Erythroblast (primary cell): ENCODE results near the gene ZBTB7C.

Experiments
- GATA1 ChIP-seq: IDR thresholded peaks from 2 replicates; pipeline ENCODE4 v1.6.1; 2011; ENCODE audit warnings: low read depth, mild to moderate bottlenecking, control low read depth, low read length, moderate library complexity
- POLR2A ChIP-seq: IDR thresholded peaks from 2 replicates; pipeline ENCODE4 v1.6.1; 2011; ENCODE audit warnings: mild to moderate bottlenecking, low read length

DNA sequence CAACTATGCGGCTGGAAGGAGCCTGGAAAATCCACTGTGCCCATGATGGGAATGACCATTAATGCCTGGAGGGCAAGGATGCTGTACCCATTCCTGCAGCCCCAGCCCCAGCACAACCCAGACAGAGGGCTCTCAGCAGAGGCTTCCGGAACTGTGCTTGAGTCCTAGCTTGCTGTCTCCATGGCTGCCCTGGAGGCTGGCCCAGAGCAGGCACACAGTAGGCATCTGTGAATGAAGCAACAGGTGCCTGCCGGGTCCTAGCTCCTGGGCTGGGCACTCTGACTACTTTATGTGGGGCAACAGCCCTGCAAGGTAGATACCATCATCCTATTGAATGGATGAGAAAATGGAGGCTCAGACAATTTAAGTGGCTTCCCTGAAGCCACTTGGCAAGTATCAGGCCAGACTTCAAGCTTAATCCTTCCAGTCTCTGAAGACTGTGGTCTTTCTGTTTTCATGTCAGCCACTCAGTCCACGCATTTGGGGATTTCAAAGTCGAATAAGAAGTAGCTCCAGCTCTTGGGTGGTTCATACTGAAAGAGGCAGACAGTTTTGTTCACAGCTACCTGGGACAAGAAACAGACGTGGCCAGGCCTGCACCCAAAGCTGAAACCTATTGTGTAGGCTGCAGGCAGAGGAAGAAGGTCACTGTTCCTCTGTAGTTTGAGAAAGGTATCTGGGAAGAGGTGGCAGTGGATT, 237.5 kb downstream of the ZBTB7C start:
- TF ChIP-seq POLR2A (no peak), GATA1 (no peak)
